Ramos (cell line): ENCODE results near the gene DLG5.
"Not testable (repeated sequence)": the region's sequence is repeated elsewhere in the genome, so short reads cannot be mapped to it uniquely, and the experiment has no call there.

Source experiments
- in situ Hi-C: fragments of 300-500 bp; cut with MboI; formaldehyde crosslinking; loops from one replicate; pipeline ENCODE4 v1.14.3; 2022; ENCODE audit warnings: low sequenced_read_pairs; ENCODE audit not compliant: unreplicated experiment

The DLG5 gene

GRCh38 chr10:77776487-77776886 lies 150.1 kb downstream of the DLG5 start:
- in situ Hi-C loops = no loop called here

GRCh38 chr10:77774940-77775391 lies 151.6 kb downstream of the DLG5 start:
- in situ Hi-C loops = no loop called here

GRCh38 chr10:77773631-77774426 lies 152.7 kb downstream of the DLG5 start:
- in situ Hi-C loops = no loop called here

GRCh38 chr10:77772852-77773600 lies 153.5 kb downstream of the DLG5 start:
- in situ Hi-C loops = not testable (repeated sequence)

- in situ Hi-C loops = no loop called here
Measured at GRCh38 chr10:77771851-77772250, 154.7 kb downstream of the DLG5 start.

DNA sequence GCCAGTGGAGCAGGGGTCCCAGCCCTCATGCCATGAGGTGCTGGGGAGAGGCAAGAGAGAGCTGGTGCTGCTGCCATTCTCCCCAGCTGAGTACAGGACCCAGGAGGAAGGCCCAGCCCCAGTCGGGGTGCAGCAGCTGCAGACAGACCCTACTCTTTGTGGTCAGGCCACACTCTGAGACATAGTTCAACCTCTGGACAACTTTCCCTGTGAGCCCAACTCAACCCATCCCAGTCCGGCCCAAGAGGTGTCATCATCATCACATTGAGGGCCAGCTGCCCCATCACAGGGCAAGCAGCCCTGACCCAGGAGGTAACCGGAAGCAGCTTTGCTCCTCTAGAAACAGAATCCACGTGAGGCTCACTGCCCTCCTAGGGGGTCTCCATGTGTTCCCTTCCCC lies 155.1 kb downstream of the DLG5 start:
- in situ Hi-C loops = no loop called here

- in situ Hi-C loops = no loop called here
Measured at GRCh38 chr10:77770868-77771175, 155.7 kb downstream of the DLG5 start.

DNA sequence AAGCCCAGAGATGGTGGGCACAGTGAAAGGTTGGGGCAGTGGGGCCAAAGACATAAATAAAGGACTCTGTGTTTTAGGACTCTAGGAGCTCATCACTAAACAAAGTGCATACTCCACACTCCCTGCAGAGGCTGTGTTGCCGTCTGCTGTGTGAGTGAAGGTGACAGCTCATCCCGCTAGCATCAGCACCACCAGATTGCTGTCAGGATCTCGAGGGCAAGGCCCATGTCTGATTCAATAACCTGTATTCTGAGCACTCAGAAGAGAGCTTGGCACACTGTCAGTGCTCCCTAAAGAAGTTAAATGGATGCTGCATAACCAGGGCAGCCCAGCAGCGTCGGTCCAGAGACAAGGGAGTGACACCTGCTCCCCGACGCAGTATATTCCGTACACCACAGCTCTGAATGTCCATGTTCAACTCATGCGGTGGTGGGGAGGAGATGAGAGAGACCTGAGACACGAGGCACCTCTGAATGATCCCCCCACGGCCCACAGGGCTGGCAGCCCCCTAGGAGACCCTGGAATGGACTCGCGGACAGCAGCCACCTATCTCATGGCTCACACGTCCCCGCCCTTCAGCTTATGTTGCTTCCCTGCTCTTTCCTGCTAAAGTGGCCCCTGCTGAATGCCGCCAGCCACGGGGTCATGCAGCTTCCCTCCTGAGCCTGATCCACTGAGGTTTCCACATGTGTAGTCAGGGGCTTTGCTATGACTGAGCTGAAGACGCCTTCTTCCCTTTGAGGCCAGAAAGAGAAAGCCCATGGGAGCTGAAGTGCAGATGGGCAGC lies 156.3 kb downstream of the DLG5 start:
- in situ Hi-C loops = no loop called here

DNA sequence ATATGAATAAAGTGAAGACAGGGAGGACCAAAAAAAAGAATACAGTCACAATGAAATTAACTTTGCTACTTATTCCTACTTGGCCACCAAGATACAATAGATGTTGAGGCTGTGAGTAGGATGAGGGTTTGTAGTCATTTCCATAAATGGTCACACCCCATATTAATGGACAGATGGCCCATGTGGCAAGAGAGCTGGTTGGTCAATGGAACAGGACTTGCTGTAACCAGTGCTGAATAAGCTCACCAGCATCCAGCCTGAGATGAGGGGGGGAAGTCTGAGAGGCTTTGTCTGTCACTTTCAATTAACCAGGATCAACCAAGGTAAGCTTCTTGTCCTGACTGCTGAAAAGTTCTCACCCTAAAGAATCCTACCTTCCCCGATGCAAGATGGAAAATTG lies 158.5 kb downstream of the DLG5 start:
- in situ Hi-C loops = no loop called here

- in situ Hi-C loops = no loop called here
Measured at GRCh38 chr10:77763453-77764430, 162.8 kb downstream of the DLG5 start.

DNA sequence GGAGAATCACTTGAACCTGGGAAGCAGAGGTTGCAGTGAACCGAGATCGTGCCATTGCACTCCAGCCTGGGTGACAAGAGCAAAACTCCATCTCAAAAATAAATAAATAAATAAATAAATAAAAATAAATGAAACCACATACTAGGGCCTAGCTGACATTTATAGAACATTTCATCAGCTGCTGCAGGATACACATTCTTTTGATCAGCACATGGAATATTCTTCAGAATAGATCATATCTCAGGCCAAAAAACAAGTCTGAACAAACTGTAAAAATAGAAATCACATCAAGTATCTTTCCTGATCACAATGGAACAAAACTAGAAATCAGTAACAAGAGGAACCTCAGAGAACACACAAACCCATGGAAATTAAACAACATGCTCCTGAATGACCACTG lies 168.1 kb downstream of the DLG5 start:
- in situ Hi-C loops = not testable (repeated sequence)

- in situ Hi-C loops = no loop called here
Measured at GRCh38 chr10:77756319-77757232, 170.0 kb downstream of the DLG5 start.

DNA sequence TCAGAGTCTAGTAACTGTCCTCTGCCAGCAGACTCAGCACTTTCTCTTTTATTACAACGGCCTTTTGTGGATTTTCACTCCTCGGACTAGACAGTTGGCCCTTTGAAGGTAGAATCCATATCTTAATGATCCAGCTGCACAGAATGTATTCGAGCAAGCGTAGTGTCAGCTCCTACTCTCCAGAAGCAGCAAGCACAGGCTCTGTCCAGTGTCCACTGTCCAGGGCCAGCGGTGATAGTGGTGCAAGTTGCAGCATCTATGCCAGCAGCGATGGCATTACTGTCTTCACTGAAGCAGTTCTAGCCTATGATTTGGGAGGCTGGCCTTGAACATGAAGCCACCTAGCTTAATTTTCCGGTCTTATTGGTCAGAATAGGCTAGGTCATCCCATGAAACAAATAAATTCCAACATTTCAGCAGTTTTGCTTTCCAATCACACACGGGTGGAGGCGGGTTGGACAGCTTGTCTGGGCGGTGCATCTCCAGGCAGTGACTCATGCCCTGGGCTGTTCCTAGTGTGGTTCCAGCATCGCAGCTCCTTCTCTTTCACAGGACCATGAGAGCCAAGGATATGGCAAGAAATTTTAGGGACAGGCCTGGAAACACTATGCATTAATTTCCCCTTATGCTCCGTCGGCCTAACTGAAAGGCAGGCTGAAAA lies 180.4 kb downstream of the DLG5 start:
- in situ Hi-C loops = no loop called here

GRCh38 chr10:77744245-77744644 lies 182.3 kb downstream of the DLG5 start:
- in situ Hi-C loops = no loop called here

DNA sequence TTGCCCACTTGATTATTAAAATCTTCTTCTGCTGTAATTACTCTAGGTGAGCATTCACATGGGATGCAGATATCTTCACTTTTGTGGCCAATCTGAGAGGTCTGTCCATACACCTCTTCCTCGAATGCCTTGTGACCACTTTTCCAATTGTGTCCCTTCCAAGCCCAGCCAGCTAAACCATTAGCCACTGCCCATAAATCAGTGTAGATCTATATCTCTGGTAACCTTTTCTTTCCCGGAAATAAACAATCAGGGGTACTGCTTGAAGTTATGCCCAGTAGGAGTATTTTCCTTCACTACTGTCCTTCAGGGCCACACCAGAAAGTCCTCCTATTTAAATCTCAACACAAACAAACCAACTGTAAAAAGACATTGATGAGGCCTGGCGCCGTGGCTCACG lies 184.4 kb downstream of the DLG5 start:
- in situ Hi-C loops = no loop called here

DNA sequence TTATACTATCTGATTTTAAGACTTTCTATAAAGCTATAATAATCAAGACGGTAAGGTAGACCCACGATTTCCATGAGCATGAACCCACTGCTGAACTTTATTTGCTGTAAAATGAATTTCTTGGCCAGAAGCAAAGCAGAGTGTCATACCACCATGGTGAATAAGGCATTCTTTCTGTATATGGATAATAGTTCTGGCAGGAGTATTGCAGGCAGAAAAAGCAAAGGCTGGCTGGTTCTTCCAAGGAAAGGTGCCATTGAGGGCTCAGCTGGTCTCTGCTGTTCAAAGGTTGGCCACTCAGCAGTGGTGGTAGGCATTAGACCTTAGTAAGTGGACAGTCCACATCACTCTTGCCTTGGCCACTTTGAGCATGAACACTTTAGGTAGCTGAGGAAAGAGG lies 184.8 kb downstream of the DLG5 start:
- in situ Hi-C loops = no loop called here
